Prostate gland (tissue), 2 donors: Measurements from ENCODE around the gene FCHSD2. TPM values are rescaled to one million over a fixed set of nuclear protein-coding genes. Genes with fewer than 3 reads are reported as not detected.

Experiments
- DNase-seq: peaks from one replicate; pipeline ENCODE4 v3.0.0-alpha.2; 2019; ENCODE audit warnings: low spot score
- H3K27ac ChIP-seq, 2 donors: fragments of 200-600 bp; sonication (generic); 2 replicates each; pipeline ENCODE4 v1.5.1; 2017 to 2019
- H3K27me3 ChIP-seq: fragments of 200-600 bp; sonication (generic); replicated peaks from 2 replicates; pipeline ENCODE4 v1.5.1; 2019; ENCODE audit not compliant: insufficient read depth
- H3K36me3 ChIP-seq, 2 donors: fragments of 200-600 bp; sonication (generic); 1 replicate in 1 of 2; 2 replicates in 1 of 2; pipeline versions ENCODE4 v1.5.1 to v1.8.1; 2017 to 2019
- H3K4me1 ChIP-seq: fragments of 200-600 bp; sonication (generic); replicated peaks from 2 replicates; pipeline ENCODE4 v1.5.1; 2019
- H3K4me3 ChIP-seq, 2 donors: fragments of 200-600 bp; sonication (generic); 2 replicates each; pipeline ENCODE4 v1.5.1; 2017 to 2019
- H3K9me3 ChIP-seq: fragments of 200-600 bp; sonication (generic); 2 replicates; pipeline ENCODE4 v1.5.1; 2017
- POLR2A ChIP-seq: fragments of 450-650 bp; IDR thresholded peaks from one replicate; pipeline ENCODE4 v1.6.1; 2016; ENCODE audit warnings: antibody characterized with exemption, mild to moderate bottlenecking
- POLR2AphosphoS5 ChIP-seq: sonication (generic); formaldehyde crosslinking; IDR thresholded peaks from one replicate; pipeline ENCODE4 v1.6.1; 2017; ENCODE audit warnings: antibody characterized with exemption
- WGBS: methylation state at CpG from one replicate; pipeline ENCODE4 v1.1.5; 2018; 5-methylcytosine and 5-hydroxymethylcytosine counted together
- intact Hi-C: fragments of 100-400 bp; cut with DNase I; formaldehyde crosslinking; loops from one replicate; pipeline ENCODE4 v1.14.2; 2022
- total RNA-seq, 2 donors: library from RNA; depleted of rRNA; stranded (reverse); fragments of >200 nt; gene quantifications; one replicate each; pipeline ENCODE4 v1.1.0, GENCODE V29; 2016
- TF ChIP-seq, protein P1 (sequence below), 4 experiments: fragments of 200-600 bp in 2 of 4; fragments of 450-650 bp in 2 of 4; sonication (generic) in 2 of 4; IDR thresholded peaks; 1 replicate in 3 of 4; 2 replicates in 1 of 4; pipeline ENCODE4 v1.5.1; 2016 to 2019; ENCODE audit warnings: antibody characterized with exemption in 4 of 4, mild to moderate bottlenecking in 2 of 4, moderate library complexity in 2 of 4

FCHSD2 gene
- total RNA-seq, 2 donors from 2014 or later = 9.9 to 45.3 TPM

DNA sequence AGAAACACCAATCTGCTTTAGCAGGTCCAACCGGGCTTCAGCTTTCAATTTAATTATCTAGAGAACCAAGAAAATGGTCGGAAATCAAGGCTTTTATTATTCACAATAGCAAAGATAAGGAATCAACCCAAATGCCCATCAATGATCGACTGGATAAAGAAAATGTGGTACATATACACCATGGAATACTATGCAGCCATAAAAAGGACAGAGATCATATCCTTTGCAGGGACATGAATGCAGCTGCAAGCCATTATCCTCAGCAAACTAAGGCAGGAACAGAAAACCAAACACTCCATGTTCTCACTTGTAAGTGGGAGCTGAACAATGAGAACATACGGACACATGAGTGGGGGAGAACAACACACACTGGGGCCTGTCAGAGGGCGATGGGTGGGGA is 274.1 kb downstream of the FCHSD2 start:
- Histone ChIP-seq H3K27me3 (no peaks in the 10 kb centered on the region), H3K27ac (no peak overlapping the region), H3K36me3 (no peaks in the 10 kb centered on the region), H3K9me3 (no peaks in the 10 kb centered on the region), H3K4me3 (no peak overlapping the region), H3K4me1 (no peaks in the 10 kb centered on the region)
- no peak for TF ChIP-seq POLR2A
- no peak for TF ChIP-seq POLR2AphosphoS5
- TF ChIP-seq, protein P1, sequence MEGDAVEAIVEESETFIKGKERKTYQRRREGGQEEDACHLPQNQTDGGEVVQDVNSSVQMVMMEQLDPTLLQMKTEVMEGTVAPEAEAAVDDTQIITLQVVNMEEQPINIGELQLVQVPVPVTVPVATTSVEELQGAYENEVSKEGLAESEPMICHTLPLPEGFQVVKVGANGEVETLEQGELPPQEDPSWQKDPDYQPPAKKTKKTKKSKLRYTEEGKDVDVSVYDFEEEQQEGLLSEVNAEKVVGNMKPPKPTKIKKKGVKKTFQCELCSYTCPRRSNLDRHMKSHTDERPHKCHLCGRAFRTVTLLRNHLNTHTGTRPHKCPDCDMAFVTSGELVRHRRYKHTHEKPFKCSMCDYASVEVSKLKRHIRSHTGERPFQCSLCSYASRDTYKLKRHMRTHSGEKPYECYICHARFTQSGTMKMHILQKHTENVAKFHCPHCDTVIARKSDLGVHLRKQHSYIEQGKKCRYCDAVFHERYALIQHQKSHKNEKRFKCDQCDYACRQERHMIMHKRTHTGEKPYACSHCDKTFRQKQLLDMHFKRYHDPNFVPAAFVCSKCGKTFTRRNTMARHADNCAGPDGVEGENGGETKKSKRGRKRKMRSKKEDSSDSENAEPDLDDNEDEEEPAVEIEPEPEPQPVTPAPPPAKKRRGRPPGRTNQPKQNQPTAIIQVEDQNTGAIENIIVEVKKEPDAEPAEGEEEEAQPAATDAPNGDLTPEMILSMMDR (IDR thresholded peaks at IDR 0.05) = no peak
- 96% methylated on average over 5 of the region's 5 CpGs for WGBS
- intact Hi-C loops = no loop called here
- DNase-seq = no peak

DNA sequence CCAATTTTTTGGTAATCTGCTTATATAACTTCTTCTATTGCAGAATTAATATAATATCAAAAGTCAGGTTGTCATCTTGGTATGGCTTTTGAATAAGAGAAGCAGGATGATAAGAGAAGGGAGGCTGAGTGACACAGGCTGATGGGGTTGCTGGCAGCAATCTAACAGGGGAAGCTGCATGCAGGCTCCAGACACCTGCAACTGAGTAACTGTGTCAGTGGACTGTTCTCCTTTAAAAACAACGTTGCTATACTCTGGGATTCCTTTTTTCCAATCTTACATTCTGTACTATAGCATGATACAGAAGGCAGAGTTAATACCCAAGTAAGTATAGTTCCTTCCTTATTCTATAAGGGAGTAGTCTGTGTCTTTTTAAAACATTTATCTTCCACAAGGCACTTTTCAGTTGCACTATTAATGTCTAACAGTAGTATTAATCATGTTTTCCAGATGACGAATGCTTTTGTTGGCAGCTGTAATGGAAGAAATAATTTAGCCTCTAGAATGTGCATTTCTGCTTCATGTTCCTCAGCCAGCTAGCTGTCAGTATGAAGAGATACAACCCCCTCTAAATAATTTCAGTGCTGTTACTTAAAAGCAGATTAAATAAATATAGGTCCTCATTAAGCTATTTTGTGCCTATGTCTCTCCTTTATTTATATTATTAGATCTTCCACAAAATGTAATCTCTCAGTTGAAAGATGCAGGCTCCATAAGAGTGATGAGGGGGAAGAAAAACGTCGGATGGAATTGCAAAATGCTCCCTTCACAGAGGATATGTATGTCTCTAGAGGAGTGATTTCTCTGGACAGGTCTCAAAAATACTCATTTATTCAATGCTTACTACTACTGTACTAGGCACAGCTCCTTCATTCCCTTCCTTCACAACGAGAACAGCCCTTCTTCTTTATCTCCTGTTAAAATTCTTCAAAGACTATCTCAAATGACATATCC is 277.1 kb downstream of the FCHSD2 start:
- intact Hi-C loops = no loop called here
- Histone ChIP-seq H3K27ac (no peak overlapping the region), H3K9me3 (no peaks in the 10 kb centered on the region), H3K4me3 (no peak overlapping the region), H3K36me3 (no peaks in the 10 kb centered on the region), H3K4me1 (no peaks in the 10 kb centered on the region), H3K27me3 (no peaks in the 10 kb centered on the region)
- WGBS = 29% methylated on average over 5 of the region's 5 CpGs
- TF ChIP-seq POLR2AphosphoS5 (no peak), POLR2A (no peak)
- TF ChIP-seq, protein P1 (IDR thresholded peaks at IDR 0.05) = no peak
- DNase-seq = no peak

DNA sequence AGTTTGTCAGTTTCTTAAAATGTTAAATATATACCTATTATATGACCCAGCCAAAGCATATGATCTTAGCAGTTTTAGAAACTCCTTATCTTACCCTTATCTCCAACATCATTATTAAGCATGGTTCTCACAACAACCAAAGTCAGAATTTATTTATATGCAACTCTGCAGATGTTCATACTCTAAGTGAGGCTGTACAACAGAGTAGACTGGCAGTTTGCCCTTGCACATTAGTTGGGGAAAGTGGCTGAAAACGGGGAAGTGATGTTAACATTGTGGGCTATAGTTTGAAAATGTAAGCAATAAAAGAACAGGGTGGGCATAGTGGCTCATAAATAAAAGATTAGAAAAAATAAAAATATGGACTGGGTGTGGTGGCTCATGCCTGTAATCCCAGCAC is 278.2 kb downstream of the FCHSD2 start:
- Histone ChIP-seq H3K9me3 (no peaks in the 10 kb centered on the region), H3K4me1 (no peaks in the 10 kb centered on the region), H3K27me3 (no peaks in the 10 kb centered on the region), H3K4me3 (no peak overlapping the region), H3K27ac (no peak overlapping the region), H3K36me3 (no peaks in the 10 kb centered on the region)
- 36% methylated on average over 1 of the region's 1 CpG for WGBS
- intact Hi-C loops = no loop called here
- no peak for TF ChIP-seq POLR2A
- TF ChIP-seq, protein P1 (IDR thresholded peaks at IDR 0.05) = no peak
- TF ChIP-seq POLR2AphosphoS5 = no peak
- no peak for DNase-seq

DNA sequence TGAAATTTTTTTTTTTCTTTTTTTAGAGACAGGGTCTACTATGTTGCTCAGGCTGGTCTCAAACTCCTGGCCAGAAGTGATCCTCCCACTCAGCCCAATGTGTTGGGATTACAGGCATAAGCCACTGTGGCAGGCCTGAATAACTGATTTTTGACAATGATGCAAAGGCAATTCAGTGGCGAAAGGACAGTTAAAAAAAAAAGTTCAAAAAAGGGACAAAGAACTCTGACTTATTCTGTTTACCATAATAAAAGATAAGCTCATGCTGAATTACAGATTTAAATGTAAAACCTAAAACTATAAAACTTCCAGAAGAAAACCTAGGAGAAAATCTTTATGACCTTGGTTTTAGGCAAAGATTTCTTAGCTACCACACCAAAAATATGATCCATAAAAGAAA is 279.0 kb downstream of the FCHSD2 start:
- no peaks in the 10 kb centered on the region for H3K4me1 ChIP-seq
- H3K27me3 ChIP-seq = no peaks in the 10 kb centered on the region
- no peaks in the 10 kb centered on the region for H3K9me3 ChIP-seq
- intact Hi-C loops = no loop called here
- TF ChIP-seq, protein P1 (IDR thresholded peaks at IDR 0.05) = no peak
- TF ChIP-seq POLR2A (no peak), POLR2AphosphoS5 (no peak)
- WGBS = 87% methylated on average over 1 of the region's 1 CpG
- DNase-seq = no peak
- no peak overlapping the region for H3K27ac ChIP-seq
- no peak overlapping the region for H3K4me3 ChIP-seq
- no peaks in the 10 kb centered on the region for H3K36me3 ChIP-seq

DNA sequence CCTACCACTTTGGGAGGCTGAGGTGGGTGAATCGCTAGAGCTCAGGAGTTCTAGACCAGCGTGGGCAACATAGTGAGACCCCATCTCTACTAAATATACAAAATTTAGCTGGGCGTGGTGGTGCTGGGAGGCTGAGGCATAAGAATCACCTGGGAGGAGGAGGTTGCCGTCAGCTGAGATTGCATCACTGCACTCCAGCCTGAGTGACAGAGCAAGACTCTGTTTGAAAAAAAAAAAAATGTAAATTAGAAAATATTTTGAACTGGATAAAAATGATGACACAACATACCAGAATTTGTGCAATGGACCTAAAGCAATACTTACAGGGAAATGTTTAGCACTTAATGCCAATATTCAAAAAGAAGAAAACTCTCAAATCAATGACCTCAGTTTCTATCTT is 281.5 kb downstream of the FCHSD2 start:
- no peak for TF ChIP-seq POLR2AphosphoS5
- TF ChIP-seq, protein P1 (IDR thresholded peaks at IDR 0.05) = no peak
- no peak for TF ChIP-seq POLR2A
- Histone ChIP-seq H3K27ac (no peak overlapping the region), H3K36me3 (no peaks in the 10 kb centered on the region), H3K9me3 (no peaks in the 10 kb centered on the region), H3K27me3 (no peaks in the 10 kb centered on the region), H3K4me3 (no peak overlapping the region), H3K4me1 (no peaks in the 10 kb centered on the region)
- 98% methylated on average over 4 of the region's 4 CpGs for WGBS
- DNase-seq = no peak
- intact Hi-C loops = no loop called here
